ENCODE data around the gene POLE4. TPM values are rescaled to one million over a fixed set of nuclear protein-coding genes. Genes with fewer than 3 reads are reported as not detected.

POLE4 gene
- total RNA-seq, 1 donor from 2014 or later: 41.7 TPM

DNA sequence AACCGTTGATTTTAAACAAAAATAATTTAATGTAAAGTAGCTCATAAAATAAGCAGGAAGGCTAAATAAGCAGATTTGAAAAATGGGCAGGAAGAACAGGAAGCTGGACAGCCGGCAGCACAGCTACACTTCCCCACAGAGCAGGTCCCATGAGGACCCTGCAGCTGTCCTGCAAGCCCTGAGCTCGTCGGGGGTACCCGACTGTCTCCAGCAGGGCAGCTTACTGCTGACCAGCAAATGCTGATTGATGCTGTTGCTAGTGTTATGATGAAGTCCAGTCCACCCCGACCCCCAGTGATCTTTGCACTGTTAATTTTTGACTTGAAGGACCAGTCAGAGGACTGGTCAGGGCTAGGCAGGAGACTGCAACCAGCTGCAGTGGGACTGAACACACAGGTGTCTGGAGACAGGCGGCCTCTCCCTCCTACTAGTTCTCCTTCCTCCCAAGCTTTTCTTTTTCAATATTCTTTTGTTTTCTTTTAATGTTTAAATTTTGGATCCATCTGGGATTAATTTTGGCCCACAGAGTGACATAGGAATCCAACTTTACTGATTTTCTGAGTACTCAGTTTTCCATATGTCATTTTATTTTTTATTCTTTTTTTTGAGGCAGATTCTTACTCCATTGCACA, 27.7 kb downstream of the POLE4 start:
- DNase-seq (ENCODE audit: low spot score): no peak

GRCh38 chr2:74991977-74992376, 33.5 kb downstream of the POLE4 start:
- no peak for DNase-seq (ENCODE audit: low spot score)

- DNase-seq (ENCODE audit: low spot score): no peak
Observed at GRCh38 chr2:74999468-74999867, 41.0 kb downstream of the POLE4 start.

DNA sequence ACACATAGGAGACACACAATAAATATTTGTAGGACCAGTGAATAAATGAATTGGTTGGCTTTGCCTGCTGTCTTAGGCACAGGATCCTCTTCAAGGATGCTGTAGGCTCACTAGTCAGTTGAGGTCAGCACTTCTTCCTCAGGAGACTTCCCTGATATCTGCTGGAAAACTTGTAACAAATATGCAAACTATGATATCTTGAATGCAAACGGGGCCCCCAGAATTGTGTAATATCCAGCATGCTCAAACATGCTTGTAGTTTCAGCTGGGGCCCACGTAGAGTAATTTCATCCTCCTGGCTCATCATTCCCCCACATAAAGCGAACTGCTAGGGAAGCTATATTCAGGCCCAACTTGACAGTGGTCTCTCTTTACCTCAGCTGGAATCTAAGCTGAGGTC, 43.6 kb downstream of the POLE4 start:
- DNase-seq (ENCODE audit: low spot score): no peak

DNA sequence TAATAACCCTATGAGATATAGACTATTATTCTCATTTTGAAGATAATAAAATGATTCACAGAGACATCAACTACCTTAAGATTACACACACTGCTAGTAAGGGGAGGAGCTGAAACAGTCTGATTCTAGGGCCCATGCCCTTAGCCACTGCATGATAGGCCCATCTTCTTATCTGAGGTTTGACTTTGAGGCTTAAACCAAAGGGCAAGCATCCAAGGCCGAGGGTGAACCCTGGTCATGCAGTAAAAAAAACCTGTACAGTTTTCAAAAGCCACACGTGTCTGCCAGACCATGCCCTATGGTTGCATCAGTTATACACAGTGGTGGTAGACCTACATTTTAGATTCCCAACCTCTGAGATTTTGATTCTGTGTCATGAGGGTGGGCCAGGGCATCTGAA, 44.8 kb downstream of the POLE4 start:
- DNase-seq (ENCODE audit: low spot score): no peak

GRCh38 chr2:75003773-75004172, 45.3 kb downstream of the POLE4 start:
- DNase-seq (ENCODE audit: low spot score): no peak

- no peak for DNase-seq (ENCODE audit: low spot score)
Observed at GRCh38 chr2:75006041-75006440, 47.6 kb downstream of the POLE4 start.

- DNase-seq (ENCODE audit: low spot score): no peak
Observed at GRCh38 chr2:75007061-75007460, 48.6 kb downstream of the POLE4 start.

DNA sequence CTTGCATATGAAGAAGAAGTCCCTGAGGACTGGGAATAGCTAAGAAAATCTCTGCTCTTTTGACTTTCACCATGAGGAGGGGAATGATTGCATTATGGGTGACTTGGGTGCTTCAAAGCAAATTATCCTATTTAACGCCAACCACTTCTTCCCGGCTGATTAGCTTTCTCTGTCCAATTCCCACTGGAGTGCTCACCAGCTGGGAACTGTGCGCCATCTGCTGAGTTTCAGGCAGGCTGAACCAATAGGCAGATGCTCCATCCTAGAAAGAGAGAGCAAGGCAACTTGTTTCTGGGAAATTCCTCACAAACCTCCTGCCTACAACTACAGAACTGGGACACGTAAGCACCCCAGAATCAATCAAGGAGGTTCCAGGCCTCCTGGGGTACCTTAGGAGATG, 49.4 kb downstream of the POLE4 start:
- DNase-seq (ENCODE audit: low spot score): no peak

- DNase-seq (ENCODE audit: low spot score): no peak
Observed at GRCh38 chr2:75010571-75010970, 52.1 kb downstream of the POLE4 start.

DNA sequence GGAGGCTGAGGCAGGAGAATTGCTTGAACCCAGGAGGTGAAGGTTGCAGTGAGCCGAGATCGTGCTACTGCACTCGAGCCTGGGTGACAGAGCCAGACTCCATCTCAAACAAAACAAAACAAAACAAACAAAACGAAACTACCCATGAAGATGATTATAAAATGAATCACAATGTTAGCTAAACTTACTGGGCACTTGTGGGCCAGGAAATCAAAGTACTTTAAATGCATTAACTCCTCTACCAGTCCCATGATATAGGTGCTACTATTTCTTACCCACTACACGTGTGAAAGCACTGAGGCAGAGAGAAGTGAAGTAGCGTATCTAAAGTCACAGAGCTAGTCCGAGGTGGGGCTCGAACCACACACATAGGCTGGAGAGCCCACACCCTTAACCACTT, 53.6 kb downstream of the POLE4 start:
- DNase-seq (ENCODE audit: low spot score): no peak

- DNase-seq (ENCODE audit: low spot score): no peak
Observed at GRCh38 chr2:75018162-75018561, 59.7 kb downstream of the POLE4 start.

Other genes starting within 250 kb of the POLE4 start
- gene HK2, start 124.5 kb upstream of the POLE4 start, total RNA-seq: 62.8 TPM
- gene TACR1, start 240.9 kb downstream of the POLE4 start, total RNA-seq: 5.5 TPM

Measured in ureter (tissue), 1 donor.